ENCODE measurements around the gene SPATA45.
"Not testable (repeated sequence)": the region's sequence is repeated elsewhere in the genome, so short reads cannot be mapped to it uniquely, and the experiment has no call there.

SPATA45 gene

GRCh38 chr1:212847549-212847948 lies at the start of gene SPATA45:
Gene SPATA45 (minus strand): TSS chr1:212847649. CDS start chr1:212836149, 11,500 bp downstream.
- no peak for DNase-seq

DNA sequence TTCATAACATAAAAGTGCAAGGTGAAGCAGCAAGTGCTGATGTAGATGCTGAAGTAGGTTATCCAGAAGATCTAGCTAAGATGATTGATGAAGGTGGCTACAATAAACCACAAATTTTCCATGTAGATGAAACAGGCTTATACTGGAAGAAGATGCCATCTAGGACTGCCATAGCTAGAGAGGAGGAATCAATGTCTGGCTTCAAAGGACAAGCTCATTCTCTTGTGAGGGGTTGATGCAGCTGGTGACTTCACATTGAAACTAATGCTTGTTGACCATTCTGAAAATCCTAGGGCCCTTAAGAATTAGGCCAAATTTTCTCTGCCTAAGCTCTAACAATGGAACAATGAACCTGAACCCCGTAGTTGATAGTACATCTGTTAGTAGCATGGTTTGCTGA lies 44.7 kb upstream of the SPATA45 start:
- DNase-seq = no peak

DNA sequence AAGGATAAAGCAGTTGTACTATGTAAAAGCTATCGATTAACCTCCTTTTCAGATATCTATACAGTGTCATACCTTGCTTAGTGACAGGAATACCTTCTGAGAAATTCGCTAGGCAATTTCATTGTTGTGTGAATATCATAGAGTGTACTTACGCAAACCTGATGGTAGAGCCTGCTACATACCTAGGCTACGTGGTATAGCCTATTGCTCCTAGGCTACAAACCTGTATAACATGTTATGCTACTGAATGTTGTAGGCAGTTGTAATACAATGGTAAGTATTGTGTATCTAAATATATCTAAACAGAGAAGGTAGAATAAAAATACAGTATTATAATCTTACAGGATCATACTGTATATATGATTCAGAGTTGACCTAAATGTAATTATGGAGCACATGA lies 37.1 kb upstream of the SPATA45 start:
- no peak for DNase-seq

DNA sequence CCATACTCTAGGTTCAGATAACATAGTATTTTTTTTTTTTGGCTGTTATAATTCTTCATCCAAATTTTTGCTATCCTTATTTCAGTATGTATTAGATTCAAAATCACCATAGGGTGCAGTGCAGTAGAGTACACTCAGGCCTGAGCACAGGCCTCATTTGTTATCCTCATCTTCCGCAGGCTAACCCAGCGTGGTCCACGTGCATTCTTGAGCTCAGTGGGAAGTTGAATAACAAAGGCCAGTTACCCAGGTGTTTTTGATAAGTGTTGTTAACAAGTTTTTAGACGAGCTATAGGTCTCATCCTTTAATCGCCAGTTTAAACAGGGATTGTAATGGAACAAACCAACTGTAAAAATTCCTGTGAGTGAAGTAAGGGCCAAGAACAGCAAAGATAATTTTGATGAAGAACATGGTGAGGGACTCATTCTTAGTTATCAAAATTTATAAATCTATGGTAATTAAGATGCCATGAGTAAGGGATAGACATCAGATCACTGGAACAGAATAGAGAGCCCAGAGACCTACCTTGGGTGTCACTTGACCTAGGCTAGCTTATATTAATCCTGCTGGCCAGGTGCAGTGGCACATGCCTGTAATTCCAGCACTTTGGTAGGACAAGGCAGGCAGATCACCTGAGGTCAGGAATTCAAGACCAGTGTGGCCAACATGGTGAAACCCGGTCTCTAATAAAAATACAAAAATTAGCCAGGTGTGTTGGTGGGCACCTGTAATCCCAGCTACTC lies 32.7 kb upstream of the SPATA45 start:
- DNase-seq = no peak

DNA sequence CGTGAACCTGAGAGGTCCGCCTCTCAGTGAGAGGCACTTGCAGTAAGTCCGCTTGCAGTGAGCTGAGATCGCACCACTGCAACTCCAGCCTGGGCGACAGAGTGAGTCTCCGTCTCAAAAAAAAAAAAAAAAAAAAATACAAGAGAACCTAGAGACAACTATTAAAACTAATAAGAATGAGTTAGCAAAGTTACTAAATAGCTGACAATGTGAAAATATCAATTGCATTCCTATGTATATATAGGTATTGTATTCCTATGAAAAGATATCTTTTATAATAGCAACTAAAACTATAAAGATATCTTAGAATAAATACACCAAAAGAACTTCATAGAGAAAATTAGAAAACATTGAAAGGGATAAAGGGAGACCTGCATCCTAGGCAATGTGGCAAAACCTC lies 31.0 kb upstream of the SPATA45 start:
- no peak for DNase-seq

DNA sequence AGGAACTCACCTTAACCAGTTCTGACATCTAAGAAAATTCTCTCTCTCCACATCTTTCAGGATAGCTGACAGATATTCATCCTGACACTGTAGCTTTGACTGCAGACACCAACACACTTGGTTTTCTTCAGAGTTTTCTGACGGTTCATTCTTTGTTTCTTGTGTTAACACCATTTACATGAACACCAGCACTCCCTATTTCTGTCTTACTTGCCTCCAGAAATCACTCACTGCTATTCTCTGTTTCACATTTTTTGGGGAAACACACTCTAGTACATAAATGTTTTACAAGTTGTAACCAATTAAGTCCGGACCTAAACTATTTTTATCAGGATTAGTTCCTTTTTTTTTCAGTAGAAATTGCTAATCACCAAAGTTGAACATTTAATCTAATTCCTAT lies 26.1 kb upstream of the SPATA45 start:
- DNase-seq = no peak

DNA sequence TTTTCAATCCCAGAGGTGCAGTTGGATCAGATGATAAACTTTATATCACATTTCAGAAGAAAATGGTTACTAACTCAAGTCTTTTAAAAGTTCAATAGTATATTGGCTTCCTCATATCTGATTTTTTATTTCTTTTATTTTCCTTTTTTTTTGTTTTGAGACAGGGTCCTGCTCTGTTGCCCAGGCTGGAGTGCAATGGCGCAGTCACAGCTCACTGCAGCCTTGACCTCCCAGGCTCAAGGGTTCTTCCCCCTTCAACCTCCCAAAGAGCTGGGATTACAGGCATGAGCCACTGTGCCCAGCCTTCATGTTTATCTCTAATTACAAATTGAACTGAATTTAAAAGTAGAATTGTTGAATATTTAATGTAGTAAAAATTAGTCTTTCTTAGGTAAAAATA lies 24.5 kb upstream of the SPATA45 start:
- no peak for DNase-seq

- no peak for DNase-seq
Observed at GRCh38 chr1:212867192-212867591, 19.7 kb upstream of the SPATA45 start.

DNA sequence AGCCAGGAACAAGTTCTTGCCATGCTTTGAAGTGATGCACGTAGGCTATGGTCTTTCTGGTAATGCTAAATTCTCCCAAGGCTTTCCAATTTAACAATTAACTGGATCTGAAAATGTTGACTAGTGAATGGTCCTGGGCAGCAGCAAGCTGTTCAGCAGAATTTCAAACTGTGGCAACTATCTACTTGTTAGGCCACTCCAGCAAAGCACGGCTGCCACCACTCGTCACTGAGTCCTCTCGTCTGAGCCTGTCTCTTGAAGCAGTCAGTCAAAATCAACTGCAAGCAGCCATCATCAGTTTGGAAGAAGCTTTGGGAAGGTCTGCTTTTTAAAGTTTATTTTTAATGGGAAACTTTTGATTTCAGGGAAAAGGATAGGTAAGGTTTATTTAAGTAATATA lies 16.8 kb upstream of the SPATA45 start:
- no peak for DNase-seq

DNA sequence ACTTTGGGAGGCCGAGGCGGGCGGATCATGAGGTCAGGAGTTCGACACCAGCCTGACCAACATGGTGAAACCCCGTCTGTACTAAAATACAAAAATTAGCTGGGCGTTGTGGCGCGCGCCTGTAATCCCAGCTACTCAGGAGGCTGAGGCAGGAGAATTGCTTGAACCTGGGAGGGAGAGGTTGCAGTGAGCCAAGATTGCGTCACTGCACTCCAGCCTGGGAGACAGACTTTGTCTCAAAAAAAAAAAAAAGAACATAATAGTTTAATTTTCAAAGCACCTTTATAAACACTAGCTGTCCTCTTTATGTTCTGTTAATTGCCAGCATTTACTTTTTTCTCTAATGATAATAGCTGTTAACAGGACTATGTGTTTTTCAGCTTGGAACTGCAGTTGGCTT lies 15.9 kb upstream of the SPATA45 start:
- not testable (repeated sequence) for DNase-seq

DNA sequence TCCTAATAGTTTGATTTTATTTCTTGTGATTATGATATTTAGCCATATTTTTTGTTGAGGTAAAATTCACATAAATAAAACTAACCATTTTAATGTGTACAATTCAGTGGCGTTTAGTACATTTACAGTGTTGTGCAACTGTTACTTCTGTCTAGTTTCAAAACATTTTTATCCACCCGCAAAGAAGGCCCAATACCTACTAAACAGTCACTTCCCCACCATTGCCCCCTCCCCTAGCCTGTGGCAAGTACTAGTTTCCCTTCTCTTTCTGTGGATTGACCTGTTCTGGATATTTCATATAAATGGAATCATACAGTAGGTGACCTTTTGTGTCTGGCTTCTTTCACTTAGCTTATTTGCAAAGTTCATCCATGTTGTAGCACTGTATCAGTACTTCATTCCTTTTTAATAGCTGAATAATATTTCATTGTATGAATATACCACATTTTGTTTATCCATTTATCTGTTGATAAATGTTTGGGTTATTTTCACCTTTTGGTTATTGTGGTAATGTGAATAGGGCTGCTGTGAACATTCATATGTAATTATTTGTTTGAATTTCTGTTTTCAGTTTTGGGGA lies 14.8 kb upstream of the SPATA45 start:
- no peak for DNase-seq

- DNase-seq = no peak
Observed at GRCh38 chr1:212860713-212861581, 13.5 kb upstream of the SPATA45 start.

DNA sequence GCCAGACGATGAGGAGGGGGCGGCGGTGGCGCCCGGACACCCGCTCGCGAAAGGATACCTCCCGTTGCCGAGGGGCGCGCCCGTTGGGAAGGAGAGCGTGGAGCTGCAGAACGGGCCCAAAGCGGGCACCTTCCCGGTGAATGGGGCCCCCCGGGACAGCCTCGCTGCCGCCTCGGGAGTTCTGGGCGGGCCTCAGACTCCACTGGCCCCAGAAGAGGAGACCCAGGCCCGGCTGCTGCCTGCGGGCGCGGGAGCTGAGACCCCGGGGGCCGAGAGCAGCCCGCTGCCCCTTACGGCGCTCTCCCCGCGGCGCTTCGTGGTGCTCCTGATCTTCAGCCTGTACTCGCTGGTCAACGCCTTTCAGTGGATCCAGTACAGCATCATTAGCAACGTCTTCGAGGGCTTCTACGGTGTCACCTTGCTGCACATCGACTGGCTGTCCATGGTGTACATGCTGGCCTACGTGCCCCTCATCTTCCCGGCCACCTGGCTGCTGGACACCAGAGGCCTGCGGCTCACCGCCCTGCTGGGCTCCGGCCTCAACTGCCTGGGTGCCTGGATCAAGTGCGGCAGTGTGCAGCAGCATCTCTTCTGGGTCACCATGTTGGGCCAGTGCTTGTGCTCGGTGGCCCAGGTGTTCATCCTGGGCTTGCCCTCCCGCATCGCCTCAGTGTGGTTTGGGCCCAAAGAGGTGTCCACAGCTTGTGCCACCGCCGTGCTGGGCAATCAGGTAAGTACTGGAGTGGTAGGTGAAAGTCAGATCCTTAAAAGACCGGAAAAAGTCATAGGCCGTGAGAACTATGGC lies 11.2 kb upstream of the SPATA45 start:
- DNase-seq = no peak

DNA sequence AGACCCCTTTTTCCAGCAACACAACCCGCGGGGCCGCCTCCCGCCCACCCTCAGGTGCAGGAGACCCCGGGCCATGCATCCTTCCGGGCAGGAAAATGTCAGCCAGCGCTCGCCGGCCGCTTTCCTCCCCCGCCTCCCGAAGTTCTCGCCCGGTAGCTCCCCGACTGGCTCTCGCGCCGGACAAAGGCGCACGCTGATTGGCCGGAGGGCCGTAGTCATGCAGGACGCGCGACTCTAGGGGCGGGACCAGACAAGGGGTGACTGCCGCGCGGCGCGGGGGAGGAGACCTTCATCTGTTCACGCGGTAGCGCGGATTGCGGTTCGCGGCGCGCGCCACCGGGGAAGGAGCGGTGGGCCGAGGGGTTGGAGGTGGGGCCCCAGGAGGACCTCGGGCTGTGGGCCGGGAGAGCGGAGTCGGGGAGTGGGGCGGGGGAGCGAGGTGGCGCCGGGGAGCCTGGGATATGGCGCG lies 10.6 kb upstream of the SPATA45 start, which contains the start of gene FLVCR1:
Gene FLVCR1 (plus strand): TSS at position 284 of the 469 bp plus-strand sequence. CDS start 178 bp downstream, at position 462.
- DNase-seq = peak; percentile 90

GRCh38 chr1:212856755-212857154 lies 9.3 kb upstream of the SPATA45 start:
- no peak for DNase-seq

- DNase-seq = no peak
Observed at GRCh38 chr1:212853658-212854057, 6.2 kb upstream of the SPATA45 start.

- no peak for DNase-seq
Observed at GRCh38 chr1:212852105-212852688, 4.7 kb upstream of the SPATA45 start.

DNA sequence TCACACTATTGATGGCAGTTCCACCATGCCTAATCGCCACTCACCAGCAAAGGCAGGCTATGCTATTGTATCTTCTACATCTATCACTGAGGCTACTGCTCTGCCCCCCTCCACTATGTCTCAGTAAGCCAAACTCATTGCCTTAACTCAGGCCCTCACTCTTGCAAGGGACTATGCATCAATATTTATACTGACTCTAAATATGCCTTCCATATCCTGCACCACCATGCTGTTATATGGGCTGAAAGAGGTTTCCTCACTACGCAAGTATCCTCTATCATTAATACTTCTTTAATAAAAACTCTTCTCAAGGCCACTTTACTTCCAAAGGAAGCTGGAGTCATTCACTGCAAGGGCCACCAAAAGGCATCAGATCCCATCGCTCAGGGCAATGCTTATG lies 2.9 kb downstream of the SPATA45 start:
- not testable (repeated sequence) for DNase-seq

GRCh38 chr1:212838145-212838544 lies 9.3 kb downstream of the SPATA45 start:
- no peak for DNase-seq

DNA sequence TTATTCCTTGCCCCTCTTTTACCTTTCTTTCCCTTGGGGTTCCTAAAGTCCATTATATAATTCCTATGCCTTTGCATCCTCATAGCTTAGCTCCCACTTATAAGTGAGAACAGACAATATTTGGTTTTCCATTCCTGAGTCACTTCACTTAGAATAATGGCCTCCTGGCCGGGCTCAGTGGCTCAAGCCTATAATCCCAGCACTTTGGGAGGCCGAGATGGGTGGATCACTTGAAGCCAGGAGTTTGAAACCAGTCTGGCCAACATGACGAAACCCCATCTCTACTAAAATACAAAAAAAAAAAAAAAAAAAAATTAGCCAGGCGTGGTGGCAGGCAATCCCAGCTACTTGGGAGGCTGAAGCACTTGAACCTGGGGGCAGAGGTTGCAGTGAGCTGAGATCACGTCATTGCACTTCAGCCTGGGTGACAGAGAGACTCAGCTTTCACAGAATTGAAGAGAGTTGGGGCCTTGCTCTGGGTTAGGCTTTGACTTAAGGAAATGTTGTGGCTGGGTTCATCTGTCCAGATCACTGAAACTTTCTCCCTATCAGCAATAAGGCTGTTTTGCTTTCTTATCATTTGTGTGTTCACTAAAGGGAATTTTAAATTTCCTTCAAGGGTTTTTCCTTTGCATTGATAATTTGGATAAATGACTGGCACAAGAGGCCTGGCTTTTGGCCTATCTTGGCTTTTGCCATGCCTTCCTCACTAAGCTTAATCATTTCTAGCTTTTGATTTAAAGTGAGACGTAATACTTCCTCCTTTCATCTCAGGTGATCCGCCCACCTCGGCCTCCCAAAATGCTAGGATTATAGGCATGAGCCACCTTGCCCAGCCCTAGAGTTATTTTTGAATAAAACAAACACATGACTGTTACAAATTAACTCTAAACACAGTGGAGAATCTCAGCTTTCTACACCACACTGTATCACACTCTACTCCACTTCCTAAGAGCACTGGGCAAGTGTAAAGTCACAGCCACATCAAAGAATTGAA lies 13.9 kb downstream of the SPATA45 start:
- DNase-seq = not testable (repeated sequence)

- no peak for DNase-seq
Observed at GRCh38 chr1:212828395-212828794, 19.1 kb downstream of the SPATA45 start.
